SK-N-SH treated with all-trans-retinoic acid at 6 μM for 48 hours (cell line): Measurements from ENCODE around the gene FAHD1.

Experiments
- ATAC-seq: fragments of 200-7000 bp; cut with Tn5 transposase; 3 replicates; pipeline ENCODE4 v1.9.1; 2020; ENCODE audit warnings: mild to moderate bottlenecking, moderate library complexity
- CSDC2 ChIP-seq: fragments of 250-450 bp; sonication (Bioruptor Pico); IDR thresholded peaks from 2 replicates; pipeline ENCODE4 v1.5.0; 2020; ENCODE audit warnings: mild to moderate bottlenecking, moderate library complexity
- ESRRG ChIP-seq: fragments of 250-450 bp; sonication (Bioruptor Pico); IDR thresholded peaks from 2 replicates; pipeline ENCODE4 v1.6.1; 2021; ENCODE audit warnings: mild to moderate bottlenecking
- GLIS3 ChIP-seq: fragments of 250-450 bp; sonication (Bioruptor Pico); IDR thresholded peaks from 2 replicates; pipeline ENCODE4 v1.5.0; 2020; ENCODE audit warnings: mild to moderate bottlenecking, moderate library complexity
- ISL1 ChIP-seq: fragments of 250-450 bp; sonication (Bioruptor Pico); IDR thresholded peaks from 2 replicates; pipeline ENCODE4 v2.1.2; 2022; ENCODE audit warnings: mild to moderate bottlenecking, moderate library complexity
- OSR1 ChIP-seq: fragments of 250-450 bp; sonication (Bioruptor Pico); IDR thresholded peaks from 2 replicates; pipeline ENCODE4 v1.8.0; 2022; ENCODE audit warnings: moderate library complexity, mild to moderate bottlenecking, inconsistent platforms
- POU6F1 ChIP-seq: fragments of 250-450 bp; sonication (Bioruptor Pico); IDR thresholded peaks from 2 replicates; pipeline ENCODE4 v1.8.0; 2021; ENCODE audit warnings: low read depth, mild to moderate bottlenecking, moderate library complexity, borderline replicate concordance
- PPARA ChIP-seq: fragments of 250-450 bp; sonication (Bioruptor Pico); IDR thresholded peaks from 2 replicates; pipeline ENCODE4 v1.5.0; 2020; ENCODE audit warnings: mild to moderate bottlenecking, borderline replicate concordance
- RARB ChIP-seq: fragments of 250-450 bp; sonication (Bioruptor Pico); IDR thresholded peaks from 2 replicates; pipeline ENCODE4 v1.8.0; 2021; ENCODE audit warnings: mild to moderate bottlenecking, moderate library complexity
- SNAI2 ChIP-seq: fragments of 250-450 bp; sonication (Bioruptor Pico); IDR thresholded peaks from 2 replicates; pipeline ENCODE4 v1.5.0; 2020; ENCODE audit warnings: mild to moderate bottlenecking, moderate library complexity
- TCF4 ChIP-seq: fragments of 250-450 bp; sonication (Bioruptor Pico); IDR thresholded peaks from 2 replicates; pipeline ENCODE4 v1.8.0; 2021; ENCODE audit warnings: mild to moderate bottlenecking, moderate library complexity, borderline replicate concordance
- TOX ChIP-seq: fragments of 250-450 bp; sonication (Bioruptor Pico); IDR thresholded peaks from 2 replicates; pipeline ENCODE4 v1.8.0; 2021; ENCODE audit warnings: mild to moderate bottlenecking, moderate library complexity, borderline replicate concordance
- ZC3H10 ChIP-seq: fragments of 250-450 bp; sonication (Bioruptor Pico); IDR thresholded peaks from 2 replicates; pipeline ENCODE4 v1.5.1; 2021; ENCODE audit warnings: mild to moderate bottlenecking, moderate library complexity
- ZFP3 ChIP-seq: fragments of 250-450 bp; sonication (Bioruptor Pico); IDR thresholded peaks from 2 replicates; pipeline ENCODE4 v1.5.0; 2020; ENCODE audit warnings: mild to moderate bottlenecking, moderate library complexity
- ZFP30 ChIP-seq: fragments of 450-650 bp; formaldehyde crosslinking; IDR thresholded peaks from 2 replicates; pipeline ENCODE4 v1.5.0; 2022; ENCODE audit warnings: mild to moderate bottlenecking, moderate library complexity
- ZNF565 ChIP-seq: fragments of 450-650 bp; formaldehyde crosslinking; conservative IDR thresholded peaks from 2 replicates; pipeline ENCODE4 v1.5.0; 2020; ENCODE audit warnings: low read depth, mild to moderate bottlenecking, moderate library complexity
- ZNF70 ChIP-seq: fragments of 450-650 bp; formaldehyde crosslinking; IDR thresholded peaks from 2 replicates; pipeline ENCODE4 v1.5.0; 2020; ENCODE audit warnings: mild to moderate bottlenecking, moderate library complexity
- ZNF8 ChIP-seq: fragments of 450-650 bp; formaldehyde crosslinking; IDR thresholded peaks from 2 replicates; pipeline ENCODE4 v1.5.0; 2020; ENCODE audit warnings: mild to moderate bottlenecking, moderate library complexity
- TF ChIP-seq, protein P1 (sequence below): fragments of 250-450 bp; sonication (Bioruptor Pico); IDR thresholded peaks from 2 replicates; pipeline ENCODE4 v1.5.1; 2021; ENCODE audit warnings: mild to moderate bottlenecking, moderate library complexity
- TF ChIP-seq, protein P2 (sequence below): fragments of 250-450 bp; sonication (Bioruptor Pico); IDR thresholded peaks from 2 replicates; pipeline ENCODE4 v1.5.1; 2020; ENCODE audit warnings: low read depth, mild to moderate bottlenecking, moderate library complexity
- TF ChIP-seq, protein P3 (sequence below): fragments of 250-450 bp; sonication (Bioruptor Pico); IDR thresholded peaks from 2 replicates; pipeline ENCODE4 v1.8.0; 2020; ENCODE audit warnings: mild to moderate bottlenecking, moderate library complexity, borderline replicate concordance
- TF ChIP-seq, protein P4 (sequence below): fragments of 250-450 bp; sonication (Bioruptor Pico); IDR thresholded peaks from 2 replicates; pipeline ENCODE4 v1.5.0; 2020; ENCODE audit warnings: mild to moderate bottlenecking, moderate library complexity

Gene FAHD1

GRCh38 chr16:1807626-1808025, 19.4 kb upstream of the FAHD1 start:
- no peak for ATAC-seq
- TF ChIP-seq TOX (CRISPR knock-in tag), result no peak
- no peak for TF ChIP-seq SNAI2
- no peak for TF ChIP-seq ESRRG (CRISPR knock-in tag)
- TF ChIP-seq ISL1, result no peak
- TF ChIP-seq ZNF8 (CRISPR knock-in tag), result no peak
- TF ChIP-seq OSR1 (CRISPR knock-in tag), result no peak
- TF ChIP-seq PPARA (CRISPR knock-in tag), result no peak
- TF ChIP-seq, protein P1, sequence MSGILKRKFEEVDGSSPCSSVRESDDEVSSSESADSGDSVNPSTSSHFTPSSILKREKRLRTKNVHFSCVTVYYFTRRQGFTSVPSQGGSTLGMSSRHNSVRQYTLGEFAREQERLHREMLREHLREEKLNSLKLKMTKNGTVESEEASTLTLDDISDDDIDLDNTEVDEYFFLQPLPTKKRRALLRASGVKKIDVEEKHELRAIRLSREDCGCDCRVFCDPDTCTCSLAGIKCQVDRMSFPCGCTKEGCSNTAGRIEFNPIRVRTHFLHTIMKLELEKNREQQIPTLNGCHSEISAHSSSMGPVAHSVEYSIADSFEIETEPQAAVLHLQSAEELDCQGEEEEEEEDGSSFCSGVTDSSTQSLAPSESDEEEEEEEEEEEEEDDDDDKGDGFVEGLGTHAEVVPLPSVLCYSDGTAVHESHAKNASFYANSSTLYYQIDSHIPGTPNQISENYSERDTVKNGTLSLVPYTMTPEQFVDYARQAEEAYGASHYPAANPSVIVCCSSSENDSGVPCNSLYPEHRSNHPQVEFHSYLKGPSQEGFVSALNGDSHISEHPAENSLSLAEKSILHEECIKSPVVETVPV (CRISPR knock-in tag), result no peak
- TF ChIP-seq CSDC2 (CRISPR knock-in tag), result no peak
- TF ChIP-seq ZNF565 (CRISPR knock-in tag), result no peak
- no peak for TF ChIP-seq GLIS3 (CRISPR knock-in tag)
- no peak for TF ChIP-seq ZC3H10 (CRISPR knock-in tag)
- TF ChIP-seq, protein P2, sequence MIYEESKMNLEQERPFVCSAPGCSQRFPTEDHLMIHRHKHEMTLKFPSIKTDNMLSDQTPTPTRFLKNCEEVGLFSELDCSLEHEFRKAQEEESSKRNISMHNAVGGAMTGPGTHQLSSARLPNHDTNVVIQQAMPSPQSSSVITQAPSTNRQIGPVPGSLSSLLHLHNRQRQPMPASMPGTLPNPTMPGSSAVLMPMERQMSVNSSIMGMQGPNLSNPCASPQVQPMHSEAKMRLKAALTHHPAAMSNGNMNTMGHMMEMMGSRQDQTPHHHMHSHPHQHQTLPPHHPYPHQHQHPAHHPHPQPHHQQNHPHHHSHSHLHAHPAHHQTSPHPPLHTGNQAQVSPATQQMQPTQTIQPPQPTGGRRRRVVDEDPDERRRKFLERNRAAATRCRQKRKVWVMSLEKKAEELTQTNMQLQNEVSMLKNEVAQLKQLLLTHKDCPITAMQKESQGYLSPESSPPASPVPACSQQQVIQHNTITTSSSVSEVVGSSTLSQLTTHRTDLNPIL (CRISPR knock-in tag), result no peak
- TF ChIP-seq ZNF70 (CRISPR knock-in tag), result no peak
- no peak for TF ChIP-seq ZFP30
- TF ChIP-seq TCF4, result no peak
- TF ChIP-seq ZFP3 (CRISPR knock-in tag), result no peak

- no peak for ATAC-seq
- TF ChIP-seq ZFP30 (no peak), ZNF8 (CRISPR knock-in tag) (no peak), ZNF70 (CRISPR knock-in tag) (no peak), PPARA (CRISPR knock-in tag) (no peak), GLIS3 (CRISPR knock-in tag) (no peak), POU6F1 (CRISPR knock-in tag) (no peak), ISL1 (no peak), ESRRG (CRISPR knock-in tag) (no peak), CSDC2 (CRISPR knock-in tag) (no peak), SNAI2 (no peak), TOX (CRISPR knock-in tag) (no peak), RARB (CRISPR knock-in tag) (no peak), OSR1 (CRISPR knock-in tag) (no peak)
- TF ChIP-seq, protein P1 (CRISPR knock-in tag), result no peak
- TF ChIP-seq, protein P3, sequence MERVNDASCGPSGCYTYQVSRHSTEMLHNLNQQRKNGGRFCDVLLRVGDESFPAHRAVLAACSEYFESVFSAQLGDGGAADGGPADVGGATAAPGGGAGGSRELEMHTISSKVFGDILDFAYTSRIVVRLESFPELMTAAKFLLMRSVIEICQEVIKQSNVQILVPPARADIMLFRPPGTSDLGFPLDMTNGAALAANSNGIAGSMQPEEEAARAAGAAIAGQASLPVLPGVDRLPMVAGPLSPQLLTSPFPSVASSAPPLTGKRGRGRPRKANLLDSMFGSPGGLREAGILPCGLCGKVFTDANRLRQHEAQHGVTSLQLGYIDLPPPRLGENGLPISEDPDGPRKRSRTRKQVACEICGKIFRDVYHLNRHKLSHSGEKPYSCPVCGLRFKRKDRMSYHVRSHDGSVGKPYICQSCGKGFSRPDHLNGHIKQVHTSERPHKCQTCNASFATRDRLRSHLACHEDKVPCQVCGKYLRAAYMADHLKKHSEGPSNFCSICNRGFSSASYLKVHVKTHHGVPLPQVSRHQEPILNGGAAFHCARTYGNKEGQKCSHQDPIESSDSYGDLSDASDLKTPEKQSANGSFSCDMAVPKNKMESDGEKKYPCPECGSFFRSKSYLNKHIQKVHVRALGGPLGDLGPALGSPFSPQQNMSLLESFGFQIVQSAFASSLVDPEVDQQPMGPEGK, result no peak
- TF ChIP-seq, protein P4, sequence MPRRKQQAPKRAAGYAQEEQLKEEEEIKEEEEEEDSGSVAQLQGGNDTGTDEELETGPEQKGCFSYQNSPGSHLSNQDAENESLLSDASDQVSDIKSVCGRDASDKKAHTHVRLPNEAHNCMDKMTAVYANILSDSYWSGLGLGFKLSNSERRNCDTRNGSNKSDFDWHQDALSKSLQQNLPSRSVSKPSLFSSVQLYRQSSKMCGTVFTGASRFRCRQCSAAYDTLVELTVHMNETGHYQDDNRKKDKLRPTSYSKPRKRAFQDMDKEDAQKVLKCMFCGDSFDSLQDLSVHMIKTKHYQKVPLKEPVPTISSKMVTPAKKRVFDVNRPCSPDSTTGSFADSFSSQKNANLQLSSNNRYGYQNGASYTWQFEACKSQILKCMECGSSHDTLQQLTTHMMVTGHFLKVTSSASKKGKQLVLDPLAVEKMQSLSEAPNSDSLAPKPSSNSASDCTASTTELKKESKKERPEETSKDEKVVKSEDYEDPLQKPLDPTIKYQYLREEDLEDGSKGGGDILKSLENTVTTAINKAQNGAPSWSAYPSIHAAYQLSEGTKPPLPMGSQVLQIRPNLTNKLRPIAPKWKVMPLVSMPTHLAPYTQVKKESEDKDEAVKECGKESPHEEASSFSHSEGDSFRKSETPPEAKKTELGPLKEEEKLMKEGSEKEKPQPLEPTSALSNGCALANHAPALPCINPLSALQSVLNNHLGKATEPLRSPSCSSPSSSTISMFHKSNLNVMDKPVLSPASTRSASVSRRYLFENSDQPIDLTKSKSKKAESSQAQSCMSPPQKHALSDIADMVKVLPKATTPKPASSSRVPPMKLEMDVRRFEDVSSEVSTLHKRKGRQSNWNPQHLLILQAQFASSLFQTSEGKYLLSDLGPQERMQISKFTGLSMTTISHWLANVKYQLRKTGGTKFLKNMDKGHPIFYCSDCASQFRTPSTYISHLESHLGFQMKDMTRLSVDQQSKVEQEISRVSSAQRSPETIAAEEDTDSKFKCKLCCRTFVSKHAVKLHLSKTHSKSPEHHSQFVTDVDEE (CRISPR knock-in tag), result no peak
Measured at GRCh38 chr16:1808691-1809090, 18.3 kb upstream of the FAHD1 start.
